ENCODE data around the gene CCDC9.

DNA sequence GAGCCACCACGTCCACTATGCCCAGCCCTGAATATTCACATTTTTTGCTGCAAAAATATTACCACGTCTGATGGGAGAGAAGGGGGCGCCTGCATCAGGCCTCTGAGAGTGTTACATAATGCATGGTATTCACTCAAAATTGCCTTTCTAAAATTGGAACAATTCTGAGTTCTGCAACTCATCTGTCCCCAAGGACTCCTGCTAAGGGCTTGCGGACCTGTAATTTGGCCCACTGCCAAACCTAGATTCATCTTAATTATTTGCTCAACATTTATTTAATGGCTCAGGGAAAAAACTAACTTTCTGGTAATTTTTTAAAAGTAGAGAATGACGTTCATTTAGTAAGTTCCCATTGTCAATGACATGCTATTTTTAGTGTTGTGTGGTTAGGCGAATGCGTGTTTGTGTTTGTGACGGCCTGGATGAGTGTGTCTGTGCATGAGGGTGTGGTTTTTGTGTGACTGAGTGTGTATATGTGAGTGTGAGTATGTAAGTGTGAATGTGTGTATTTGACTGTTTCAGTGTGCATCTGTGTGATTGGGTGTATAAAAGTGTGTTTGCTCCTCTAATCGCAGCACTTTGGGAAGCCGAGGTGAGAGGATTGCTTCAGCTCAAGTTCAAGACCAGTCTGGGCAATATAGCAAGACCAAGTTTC lies 27.2 kb downstream of the CCDC9 start:
- TF ChIP-seq CTCF (IDR thresholded peaks at IDR 0.05; ENCODE audit: borderline replicate concordance, extremely low read depth, low read length, poor library complexity, severe bottlenecking) (no peak), EZH2 (IDR thresholded peaks at IDR 0.05; ENCODE audit: borderline replicate concordance, low read depth, low read length, severe bottlenecking) (no peak)

Measured in DND-41 (cell line).